ENCODE results near the gene LDLRAP1. TPM values are rescaled to one million over a fixed set of nuclear protein-coding genes. Genes with fewer than 3 reads are reported as not detected.

Gene LDLRAP1
- total RNA-seq, 2 experiments from 2014 or later, result 19.1 to 19.7 TPM

DNA sequence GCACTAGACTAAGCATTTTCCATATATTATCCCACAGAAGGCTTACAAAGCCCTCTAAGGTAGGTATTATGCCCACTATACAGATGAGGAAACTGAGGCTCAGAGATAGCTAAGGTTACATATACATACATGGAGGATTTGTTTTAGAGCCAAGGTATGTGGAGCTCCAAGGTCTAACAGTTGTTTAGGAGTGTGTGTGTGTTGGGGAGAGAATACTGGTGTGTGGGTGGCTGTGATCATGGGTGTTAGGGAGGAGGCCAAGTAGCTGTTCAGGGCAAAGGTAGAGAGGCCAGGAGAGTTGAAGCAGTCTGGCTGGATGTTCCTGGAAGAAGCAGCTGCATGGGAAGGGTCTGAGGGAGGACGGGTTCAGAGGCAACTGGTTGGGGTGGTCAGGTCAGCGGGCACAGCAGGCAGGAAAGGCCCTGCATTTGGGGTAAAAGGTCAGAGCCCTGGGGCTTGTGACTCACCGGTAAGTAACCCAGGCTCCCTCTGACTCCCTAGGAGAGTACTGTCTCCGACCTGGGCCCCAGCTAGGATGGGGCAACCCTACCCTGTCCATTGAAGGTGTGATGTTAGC, 5.1 kb upstream of the LDLRAP1 start:
- Mint-ChIP-seq H3K27me3 (ENCODE audit: low read depth) (no peaks in the 10 kb centered on the region), H3K9me3 (no peaks in the 10 kb centered on the region), H3K4me1 (ENCODE audit: low read depth) (no peaks in the 10 kb centered on the region), H3K4me3 (no peak overlapping the region), H3K27ac (no peak overlapping the region), H3K36me3 (ENCODE audit: low read depth) (no peaks in the 10 kb centered on the region)
- no peak for DNase-seq
- intact Hi-C loops (cut with micrococcal nuclease), result no loop called here
- CTCF ChIA-PET, result interaction anchor here (0.7 to 1.9 kb wide), 8 partner anchors 9 to 260 kb away, joined by 3 to 6 read pairs (median 4); no protein-coding TSS in a partner anchor

DNA sequence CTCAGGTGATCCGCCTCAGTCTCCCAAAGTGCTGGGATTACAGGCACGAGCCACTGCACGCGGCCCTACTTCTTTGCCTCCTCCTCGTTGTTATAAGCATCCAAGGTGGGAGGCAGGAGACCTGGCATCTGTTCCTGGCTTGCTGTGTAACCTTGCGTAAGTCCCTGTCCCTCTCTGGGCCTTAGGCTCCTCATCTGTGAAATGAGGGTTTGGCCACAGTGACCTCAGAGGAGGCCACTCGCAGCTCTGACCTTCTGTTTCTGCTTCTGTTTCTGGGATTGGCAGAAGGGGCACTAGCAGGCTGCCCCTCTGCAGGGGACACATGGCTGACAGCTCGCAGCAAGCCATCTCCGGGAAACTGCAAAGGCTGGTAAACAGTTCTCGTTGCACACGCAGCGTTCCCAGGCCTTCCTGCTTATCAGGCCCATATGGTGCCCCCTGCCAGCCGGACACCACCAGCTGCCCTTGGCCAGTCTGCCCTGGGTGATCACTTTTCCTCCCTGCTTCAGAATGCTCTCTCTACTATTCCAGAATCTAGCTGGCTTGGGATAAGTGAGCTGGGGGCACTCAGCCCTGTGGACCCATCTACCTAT, 2.6 kb upstream of the LDLRAP1 start:
- Mint-ChIP-seq H3K4me1 (ENCODE audit: low read depth) (peaks cover 15% of the 10 kb centered on the region), H3K36me3 (ENCODE audit: low read depth) (no peaks in the 10 kb centered on the region), H3K4me3 (no peak overlapping the region), H3K9me3 (no peaks in the 10 kb centered on the region), H3K27me3 (ENCODE audit: low read depth) (no peaks in the 10 kb centered on the region), H3K27ac (no peak overlapping the region)
- intact Hi-C loops (cut with micrococcal nuclease), result no loop called here
- no peak for DNase-seq
- CTCF ChIA-PET, result interaction anchor here (3.4 kb wide), 1 partner anchor 32 kb away, joined by 12 read pairs; no protein-coding TSS in a partner anchor

DNA sequence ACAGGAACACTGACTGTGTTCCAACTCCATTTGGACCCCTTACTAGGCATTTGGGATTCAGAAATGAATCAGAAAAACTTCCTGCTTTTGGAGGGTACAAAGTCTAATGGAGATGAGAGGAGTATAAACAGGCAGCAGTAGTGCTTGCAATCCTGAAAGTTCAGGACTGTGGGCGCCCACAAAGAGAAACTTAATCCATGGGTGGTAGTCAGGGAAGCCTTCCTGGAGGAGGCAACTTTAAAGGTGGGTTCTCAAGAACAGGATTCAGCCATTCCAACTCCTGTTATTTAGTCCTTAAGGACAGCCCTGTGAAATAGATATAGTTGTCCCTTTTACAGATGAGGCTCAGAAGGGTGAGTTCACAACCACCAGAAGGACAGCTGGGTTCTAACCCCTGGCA, 2.0 kb upstream of the LDLRAP1 start:
- no peak overlapping the region for H3K27ac Mint-ChIP-seq
- H3K27me3 Mint-ChIP-seq (ENCODE audit: low read depth), result no peaks in the 10 kb centered on the region
- CTCF ChIA-PET, result interaction anchor here (3.4 kb wide), 1 partner anchor 31 kb away, joined by 12 read pairs; no protein-coding TSS in a partner anchor
- intact Hi-C loops (cut with micrococcal nuclease), result no loop called here
- no peaks in the 10 kb centered on the region for H3K9me3 Mint-ChIP-seq
- H3K4me3 Mint-ChIP-seq, result no peak overlapping the region
- H3K36me3 Mint-ChIP-seq (ENCODE audit: low read depth), result no peaks in the 10 kb centered on the region
- H3K4me1 Mint-ChIP-seq (ENCODE audit: low read depth), result peaks cover 21% of the 10 kb centered on the region
- no peak for DNase-seq

DNA sequence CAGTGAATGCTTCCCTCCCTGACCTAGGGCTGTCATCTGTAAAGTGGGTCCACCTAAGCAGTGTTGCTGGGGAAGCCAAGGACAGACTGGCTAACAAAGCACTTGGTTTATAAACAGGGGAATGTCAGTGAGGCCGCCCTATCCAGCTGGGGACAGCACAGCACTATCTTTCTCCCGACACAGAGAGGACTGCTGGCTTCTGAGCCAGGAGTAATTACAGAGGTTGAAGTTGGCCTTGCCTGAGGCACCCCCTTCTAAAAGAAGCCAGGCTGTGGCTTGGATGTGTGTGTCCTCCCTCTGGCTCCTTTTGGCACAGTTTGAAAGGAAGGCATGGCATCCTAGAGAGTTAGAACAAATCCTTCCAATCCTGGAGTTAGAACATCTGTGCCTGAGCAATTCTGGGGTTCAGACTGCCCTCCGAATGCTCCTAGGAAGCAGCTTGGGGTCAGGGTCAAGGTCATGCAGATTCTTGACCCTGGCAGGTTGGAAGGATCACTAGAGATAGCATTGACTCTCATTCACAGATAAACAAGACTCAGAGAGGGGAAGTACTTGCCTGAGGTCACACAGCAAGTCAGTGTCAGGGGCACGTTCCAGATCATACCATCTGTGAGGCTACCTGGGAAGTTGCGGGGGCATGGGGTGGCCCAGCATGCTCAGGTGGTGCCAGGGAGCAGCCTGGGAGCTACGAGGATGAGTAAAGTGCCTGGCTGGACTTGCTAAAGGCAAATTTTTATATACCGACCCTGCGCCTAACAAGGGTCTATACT, 1.3 kb upstream of the LDLRAP1 start:
- Mint-ChIP-seq H3K9me3 (no peaks in the 10 kb centered on the region), H3K36me3 (ENCODE audit: low read depth) (no peaks in the 10 kb centered on the region), H3K27ac (no peak overlapping the region), H3K4me3 (peak overlapping the region; percentile 86), H3K4me1 (ENCODE audit: low read depth) (peaks cover 26% of the 10 kb centered on the region), H3K27me3 (ENCODE audit: low read depth) (no peaks in the 10 kb centered on the region)
- CTCF ChIA-PET, result interaction anchor here (0.7 to 3.4 kb wide), 3 partner anchors 12 to 55 kb away, joined by 3 to 12 read pairs (median 5); no protein-coding TSS in a partner anchor
- DNase-seq, result no peak
- intact Hi-C loops (cut with micrococcal nuclease), result no loop called here

DNA sequence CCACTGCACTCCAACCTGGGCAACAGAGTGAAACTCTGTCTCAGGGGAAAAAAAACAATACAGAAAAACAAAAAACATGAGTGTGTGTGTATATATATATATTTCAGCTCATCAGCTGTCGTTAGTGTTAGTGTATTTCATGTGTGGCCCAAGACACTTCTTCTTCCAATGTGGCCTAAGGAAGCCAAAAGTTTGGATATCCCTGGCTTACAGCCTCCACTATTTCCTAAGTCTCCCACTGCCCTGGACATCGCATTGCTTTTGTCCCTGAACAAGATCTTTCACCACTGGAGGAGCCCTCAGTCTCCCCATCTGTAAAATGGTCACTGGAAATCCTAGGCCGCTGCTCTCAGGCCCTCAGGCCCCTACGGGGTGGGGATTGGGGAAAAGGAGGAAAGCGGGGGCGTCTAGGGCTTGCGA, 391 bp upstream of the LDLRAP1 start:
- Mint-ChIP-seq H3K36me3 (ENCODE audit: low read depth) (no peaks in the 10 kb centered on the region), H3K9me3 (no peaks in the 10 kb centered on the region), H3K27ac (no peak overlapping the region), H3K4me3 (peak overlapping the region; percentile 86), H3K27me3 (ENCODE audit: low read depth) (no peaks in the 10 kb centered on the region), H3K4me1 (ENCODE audit: low read depth) (peaks cover 32% of the 10 kb centered on the region)
- intact Hi-C loops (cut with micrococcal nuclease), result no loop called here
- no peak for DNase-seq
- CTCF ChIA-PET, result interaction anchor here (0.7 to 3.4 kb wide), 3 partner anchors 13 to 56 kb away, joined by 3 to 12 read pairs (median 5); no protein-coding TSS in a partner anchor

DNA sequence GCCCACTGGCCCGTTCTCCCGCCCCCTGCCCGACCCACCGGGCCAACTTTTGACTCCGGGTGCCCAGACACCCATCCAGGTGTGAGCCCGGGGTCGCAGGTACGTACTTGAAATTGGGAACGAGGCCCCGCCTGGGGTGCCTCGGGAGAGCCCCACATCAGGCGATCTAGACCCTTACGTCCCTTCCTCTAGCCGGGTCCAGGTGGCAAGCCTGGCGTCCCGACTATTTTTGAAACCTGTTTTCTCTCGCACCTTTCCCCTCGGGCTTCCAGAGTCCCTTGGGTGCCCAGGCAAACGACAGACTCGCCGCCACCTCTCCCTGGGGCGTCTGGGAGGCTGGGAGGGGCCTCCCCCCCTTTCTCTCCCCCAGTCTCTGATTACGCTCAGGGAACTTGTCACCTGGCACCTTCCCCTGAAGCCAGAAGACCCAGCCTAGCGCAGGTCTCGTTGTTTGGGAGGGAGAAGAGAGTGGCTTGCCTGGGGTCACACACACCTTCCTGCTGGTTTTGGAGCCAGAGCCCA, 898 bp downstream of the LDLRAP1 start:
- intact Hi-C loops (cut with micrococcal nuclease), result no loop called here

DNA sequence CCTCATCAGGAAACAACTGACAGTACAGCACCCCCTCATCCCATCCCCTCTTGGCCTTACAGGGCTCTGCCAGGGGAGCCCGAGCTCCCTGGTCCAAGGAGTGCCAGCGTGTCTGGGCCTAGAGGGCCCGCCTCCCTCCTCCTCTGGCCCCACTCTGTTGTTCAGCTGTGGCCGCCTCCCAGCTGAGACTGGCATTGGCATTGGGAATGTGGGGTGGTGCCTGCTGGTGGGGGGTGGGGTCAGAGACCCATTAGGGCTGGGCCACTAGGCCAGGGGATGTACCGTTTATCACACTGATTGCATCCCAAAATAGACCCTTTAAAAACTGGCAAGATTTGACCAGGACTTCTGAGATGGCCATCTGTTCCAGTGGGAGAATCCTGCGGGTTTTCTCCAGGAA, 1.4 kb downstream of the LDLRAP1 start:
- H3K27me3 Mint-ChIP-seq (ENCODE audit: low read depth), result no peaks in the 10 kb centered on the region
- intact Hi-C loops (cut with micrococcal nuclease), result loop anchor here (5.0 kb wide), 1 partner anchor 252 kb away; no protein-coding TSS in a partner anchor
- CTCF ChIA-PET, result no interaction called here
- no peak for DNase-seq
- peaks cover 48% of the 10 kb centered on the region for H3K4me1 Mint-ChIP-seq (ENCODE audit: low read depth)
- H3K27ac Mint-ChIP-seq, result peak overlapping the region; percentile 64
- H3K4me3 Mint-ChIP-seq, result peak overlapping the region; percentile 86
- no peaks in the 10 kb centered on the region for H3K9me3 Mint-ChIP-seq
- no peaks in the 10 kb centered on the region for H3K36me3 Mint-ChIP-seq (ENCODE audit: low read depth)

More for the DNA sequence above, 898 bp downstream of the LDLRAP1 start:
- peak; percentile 49 for DNase-seq
- Mint-ChIP-seq H3K27ac (peak overlapping the region; percentile 64), H3K36me3 (ENCODE audit: low read depth) (no peaks in the 10 kb centered on the region), H3K9me3 (no peaks in the 10 kb centered on the region), H3K27me3 (ENCODE audit: low read depth) (no peaks in the 10 kb centered on the region), H3K4me1 (ENCODE audit: low read depth) (peaks cover 44% of the 10 kb centered on the region), H3K4me3 (peak overlapping the region; percentile 86)
- CTCF ChIA-PET, result interaction anchor here (3.4 kb wide), 1 partner anchor 28 kb away, joined by 12 read pairs; no protein-coding TSS in a partner anchor

DNA sequence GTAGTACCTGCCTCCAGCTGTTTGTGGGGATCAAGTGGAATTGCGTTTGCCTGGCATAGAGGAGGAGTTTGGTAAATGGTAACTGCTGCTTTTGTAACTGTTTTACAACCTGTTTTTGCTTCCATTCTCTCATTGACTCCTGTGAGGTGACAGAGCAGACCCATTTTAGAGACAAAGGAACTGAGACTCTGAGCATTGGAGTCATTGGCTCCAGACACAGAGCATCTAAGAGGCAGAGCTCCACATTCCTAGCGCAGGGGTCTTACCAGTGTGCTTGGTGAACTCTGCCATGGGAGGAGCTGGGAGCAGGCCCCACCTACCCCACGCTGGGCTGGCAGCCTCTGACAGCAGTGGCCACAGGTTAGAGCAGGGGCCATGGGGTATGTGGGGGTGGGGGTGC, 2.4 kb downstream of the LDLRAP1 start:
- H3K9me3 Mint-ChIP-seq, result no peaks in the 10 kb centered on the region
- peaks cover 57% of the 10 kb centered on the region for H3K4me1 Mint-ChIP-seq (ENCODE audit: low read depth)
- CTCF ChIA-PET, result interaction anchor here (1.2 to 6.0 kb wide), 3 partner anchors 20 to 27 kb away, joined by 3 to 48 read pairs (median 29); no protein-coding TSS in a partner anchor
- H3K27me3 Mint-ChIP-seq (ENCODE audit: low read depth), result no peaks in the 10 kb centered on the region
- intact Hi-C loops (cut with micrococcal nuclease), result loop anchor here (5.0 kb wide), 1 partner anchor 252 kb away; no protein-coding TSS in a partner anchor
- peak overlapping the region; percentile 25 for H3K27ac Mint-ChIP-seq
- H3K4me3 Mint-ChIP-seq, result peak overlapping the region; percentile 86
- peaks cover 2% of the 10 kb centered on the region for H3K36me3 Mint-ChIP-seq (ENCODE audit: low read depth)
- DNase-seq, result no peak

DNA sequence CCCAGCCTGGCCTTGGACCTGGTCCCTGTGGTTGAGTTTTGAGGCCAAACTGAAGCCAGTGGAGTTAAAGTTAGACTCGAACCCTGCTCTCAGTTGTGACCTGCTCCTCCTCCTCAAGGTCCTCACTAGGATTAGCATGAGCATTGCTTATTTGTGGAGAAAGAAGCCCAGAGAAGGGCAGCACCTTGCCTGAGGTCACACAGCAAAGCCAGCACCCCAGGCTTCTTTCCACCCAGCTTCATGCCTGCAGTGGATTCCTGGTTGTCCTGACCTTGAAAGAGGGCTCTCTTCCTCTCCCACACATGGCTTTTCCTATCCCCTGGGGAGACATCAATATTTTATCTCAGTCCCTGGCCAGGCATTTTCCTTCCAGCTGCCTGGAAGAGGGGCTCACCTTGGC, 2.8 kb downstream of the LDLRAP1 start:
- Mint-ChIP-seq H3K36me3 (ENCODE audit: low read depth) (peaks cover 2% of the 10 kb centered on the region), H3K4me3 (no peak overlapping the region), H3K9me3 (no peaks in the 10 kb centered on the region), H3K27ac (peak overlapping the region; percentile 13), H3K27me3 (ENCODE audit: low read depth) (no peaks in the 10 kb centered on the region), H3K4me1 (ENCODE audit: low read depth) (peaks cover 61% of the 10 kb centered on the region)
- intact Hi-C loops (cut with micrococcal nuclease), result loop anchor here (5.0 kb wide), 1 partner anchor 251 kb away; no protein-coding TSS in a partner anchor
- CTCF ChIA-PET, result interaction anchor here (1.2 to 6.0 kb wide), 3 partner anchors 20 to 27 kb away, joined by 3 to 48 read pairs (median 29); no protein-coding TSS in a partner anchor
- DNase-seq, result no peak

DNA sequence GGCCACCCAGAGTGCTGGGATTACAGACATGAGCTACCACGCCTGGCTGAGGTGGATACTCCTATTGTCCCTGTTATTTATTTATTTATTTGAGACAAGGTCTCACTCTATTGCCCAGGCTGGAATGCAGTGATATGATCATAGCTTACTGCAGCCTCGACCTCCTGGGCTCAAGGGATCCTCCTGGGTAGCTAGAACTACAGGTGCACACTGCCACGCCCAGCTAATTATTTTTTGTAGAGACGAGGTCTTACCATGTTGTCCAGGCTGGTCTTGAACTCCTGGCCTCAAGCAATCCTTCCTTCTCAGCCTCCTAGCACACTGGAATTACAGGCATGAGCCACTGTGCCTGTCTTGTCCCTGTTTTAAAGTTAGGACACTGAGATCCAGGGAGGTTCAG, 5.2 kb downstream of the LDLRAP1 start:
- DNase-seq, result no peak
- Mint-ChIP-seq H3K4me1 (ENCODE audit: low read depth) (peaks cover 84% of the 10 kb centered on the region), H3K36me3 (ENCODE audit: low read depth) (peaks cover 2% of the 10 kb centered on the region), H3K27me3 (ENCODE audit: low read depth) (no peaks in the 10 kb centered on the region), H3K9me3 (no peaks in the 10 kb centered on the region), H3K27ac (peak overlapping the region; percentile 93), H3K4me3 (peak overlapping the region; percentile 71)
- intact Hi-C loops (cut with micrococcal nuclease), result loop anchor here (2.0 to 5.0 kb wide), 2 partner anchors 70 to 249 kb away; no protein-coding TSS in a partner anchor
- CTCF ChIA-PET, result interaction anchor here (0.6 to 6.0 kb wide), 8 partner anchors 17 to 594 kb away, joined by 3 to 48 read pairs (median 4); no protein-coding TSS in a partner anchor

DNA sequence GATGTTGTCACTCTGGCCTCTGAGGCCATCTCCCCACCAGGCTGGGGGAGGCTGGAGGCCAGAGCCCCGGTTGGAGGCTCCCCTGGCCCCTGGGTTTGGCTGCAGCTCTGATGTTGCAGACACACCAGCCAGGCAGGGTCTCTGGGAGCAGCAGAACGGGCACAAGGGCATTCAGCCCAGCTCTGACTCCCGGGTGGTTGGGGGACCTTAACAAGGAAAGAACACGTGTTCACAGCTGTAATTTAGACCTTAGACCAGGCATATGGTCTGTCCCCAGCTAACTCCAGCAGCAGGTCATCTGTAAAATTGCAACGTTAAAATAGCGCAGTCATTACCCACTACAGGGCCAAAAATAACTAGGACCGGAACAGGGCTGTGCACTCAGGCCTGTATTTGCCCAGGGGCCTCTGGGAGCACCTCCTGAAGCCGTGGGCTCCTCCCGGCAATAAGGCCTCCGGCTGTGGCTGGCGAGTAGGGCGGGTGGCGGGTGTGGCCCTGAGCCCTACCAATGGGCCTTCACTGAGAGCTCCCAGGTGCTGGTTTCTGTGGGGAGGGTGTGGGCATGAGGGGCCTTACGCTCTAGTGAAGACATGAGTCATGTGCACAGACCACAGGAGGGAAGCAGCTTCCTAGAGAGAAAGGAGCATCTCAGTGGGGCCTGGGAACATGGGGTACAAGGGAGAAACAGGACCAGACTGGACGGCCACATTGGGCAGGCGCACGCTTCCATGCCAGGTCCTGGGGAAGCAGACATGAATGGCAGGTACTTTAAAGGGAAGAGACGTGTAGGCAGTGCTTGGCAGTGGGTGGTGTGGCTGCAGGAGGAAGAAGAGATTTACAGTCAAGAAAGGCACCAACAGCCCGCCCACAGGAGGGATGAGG, 6.1 kb downstream of the LDLRAP1 start:
- Mint-ChIP-seq H3K9me3 (no peaks in the 10 kb centered on the region), H3K4me1 (ENCODE audit: low read depth) (peaks cover 89% of the 10 kb centered on the region), H3K27me3 (ENCODE audit: low read depth) (no peaks in the 10 kb centered on the region), H3K4me3 (peak overlapping the region; percentile 71), H3K36me3 (ENCODE audit: low read depth) (peaks cover 2% of the 10 kb centered on the region), H3K27ac (peak overlapping the region; percentile 93)
- CTCF ChIA-PET, result interaction anchor here (0.6 to 6.0 kb wide), 10 partner anchors 12 to 246 kb away, joined by 3 to 48 read pairs (median 5); no protein-coding TSS in a partner anchor
- peak; percentile 95 for DNase-seq
- intact Hi-C loops (cut with micrococcal nuclease), result loop anchor here (1.0 to 5.0 kb wide), 3 partner anchors 13 to 248 kb away; no protein-coding TSS in a partner anchor

All from activated naive CD4-positive, alpha-beta T cell treated with anti-CD3 and anti-CD28 coated beads for 36 hours (primary cell).